KMS-11 (cell line): Measurements from ENCODE around the gene PTPN7.
A peak's percentile ranks its signal among the peaks of the same experiment; 100 is the strongest.
"Not testable (repeated sequence)": the region's sequence is repeated elsewhere in the genome, so short reads cannot be mapped to it uniquely, and the experiment has no call there.

Experiments used
- H2AFZ ChIP-seq: fragments of 200-600 bp; sonication (generic); 2 replicates; pipeline ENCODE4 v1.6.1; 2016; ENCODE audit warnings: antibody characterized with exemption, mixed run types, low read depth
- H3K27ac ChIP-seq: fragments of 200-600 bp; sonication (generic); 2 replicates; pipeline ENCODE4 v1.6.1; 2016; ENCODE audit warnings: mild to moderate bottlenecking, mixed run types
- H3K27me3 ChIP-seq: fragments of 200-600 bp; sonication (generic); 2 replicates; pipeline ENCODE4 v1.6.1; 2017; ENCODE audit warnings: mild to moderate bottlenecking, low read depth, mixed run types, moderate library complexity; ENCODE audit not compliant: insufficient read depth
- H3K36me3 ChIP-seq: fragments of 200-600 bp; sonication (generic); 2 replicates; pipeline ENCODE4 v1.6.1; 2017; ENCODE audit warnings: mild to moderate bottlenecking, mixed run types; ENCODE audit not compliant: insufficient read depth
- H3K4me1 ChIP-seq: fragments of 200-600 bp; sonication (generic); 2 replicates; pipeline ENCODE4 v1.6.1; 2016; ENCODE audit warnings: mild to moderate bottlenecking, low read depth, mixed run types; ENCODE audit not compliant: poor library complexity, severe bottlenecking
- H3K4me2 ChIP-seq: fragments of 200-600 bp; sonication (generic); 2 replicates; pipeline ENCODE4 v1.7.0; 2016; ENCODE audit warnings: mild to moderate bottlenecking, mixed run types
- H3K4me3 ChIP-seq: fragments of 200-600 bp; sonication (generic); IDR thresholded peaks from 2 replicates; pipeline ENCODE4 v1.6.1; 2017; ENCODE audit warnings: low read depth, low read length, mixed read lengths; ENCODE audit not compliant: insufficient read depth
- H3K79me2 ChIP-seq: fragments of 200-600 bp; sonication (generic); 2 replicates; pipeline ENCODE4 v1.6.1; 2016; ENCODE audit warnings: low read depth, mixed run types; ENCODE audit not compliant: insufficient read depth
- H3K9ac ChIP-seq: fragments of 200-600 bp; sonication (generic); 2 replicates; pipeline ENCODE4 v1.6.1; 2016; ENCODE audit warnings: mild to moderate bottlenecking, mixed run types
- H4K20me1 ChIP-seq: fragments of 200-600 bp; sonication (generic); 2 replicates; pipeline ENCODE4 v1.6.1; 2016; ENCODE audit warnings: mild to moderate bottlenecking, mixed run types; ENCODE audit not compliant: insufficient read depth
- TF ChIP-seq, protein P1 (sequence below): fragments of 200-600 bp; sonication (generic); conservative IDR thresholded peaks from 2 replicates; pipeline ENCODE4 v1.6.1; 2017; ENCODE audit warnings: low read depth, mild to moderate bottlenecking, antibody characterized with exemption, low read length, moderate library complexity, mixed read lengths

The PTPN7 gene

DNA sequence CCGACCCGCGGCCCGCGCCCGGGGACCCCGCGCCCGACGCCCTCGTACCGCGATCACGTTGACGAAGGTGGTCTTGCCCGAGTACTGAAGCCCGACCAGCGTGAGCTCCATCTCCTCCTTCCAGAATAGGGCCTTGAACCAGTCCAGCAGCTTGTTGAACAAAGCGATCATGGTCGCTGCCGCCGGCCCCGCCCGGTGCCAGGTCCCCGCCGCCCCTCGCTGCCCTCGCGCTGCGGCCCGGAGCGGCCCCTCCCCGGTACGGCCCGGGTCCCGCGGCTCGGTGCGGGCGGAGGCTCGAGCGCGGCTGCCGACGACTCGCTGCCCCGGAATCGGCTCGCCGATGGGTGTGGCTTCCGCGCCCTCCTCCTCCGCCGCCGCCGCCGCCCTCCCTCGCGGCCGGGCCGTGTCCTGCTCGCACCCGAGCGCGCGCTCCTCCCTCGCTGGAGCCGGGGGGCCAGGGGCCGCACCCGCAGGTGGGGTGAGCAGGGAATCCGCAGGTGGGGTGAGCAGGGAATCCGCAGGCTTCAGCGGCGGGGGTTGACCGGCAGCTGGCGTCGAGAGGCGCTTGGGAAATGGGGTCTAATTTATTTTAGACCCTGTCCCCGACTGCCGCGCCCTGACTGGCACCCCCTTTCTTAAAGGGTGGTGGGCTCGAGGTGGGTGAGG, 15.9 kb downstream of the PTPN7 start, which contains the start of gene ARL8A:
Gene ARL8A, minus strand, starts transcription at position 336 of the 666 bp plus-strand sequence. Its CDS starts 165 bp downstream, at position 171.
- Histone ChIP-seq H3K4me1 (peaks cover 22% of the 10 kb centered on the region), H3K27ac (peak within 1 kb of the TSS; percentile 29), H3K27me3 (no peaks in the 10 kb centered on the region), H4K20me1 (no peaks in the 10 kb centered on the region), H3K36me3 (no peaks in the 10 kb centered on the region), H2AFZ (peak within 1 kb of the TSS; percentile 97), H3K9ac (peak within 1 kb of the TSS; percentile 92), H3K4me2 (peak within 1 kb of the TSS; percentile 90), H3K79me2 (peaks cover 38% of the 10 kb centered on the region), H3K4me3 (peak within 1 kb of the TSS; percentile 91)
- TF ChIP-seq, protein P1, sequence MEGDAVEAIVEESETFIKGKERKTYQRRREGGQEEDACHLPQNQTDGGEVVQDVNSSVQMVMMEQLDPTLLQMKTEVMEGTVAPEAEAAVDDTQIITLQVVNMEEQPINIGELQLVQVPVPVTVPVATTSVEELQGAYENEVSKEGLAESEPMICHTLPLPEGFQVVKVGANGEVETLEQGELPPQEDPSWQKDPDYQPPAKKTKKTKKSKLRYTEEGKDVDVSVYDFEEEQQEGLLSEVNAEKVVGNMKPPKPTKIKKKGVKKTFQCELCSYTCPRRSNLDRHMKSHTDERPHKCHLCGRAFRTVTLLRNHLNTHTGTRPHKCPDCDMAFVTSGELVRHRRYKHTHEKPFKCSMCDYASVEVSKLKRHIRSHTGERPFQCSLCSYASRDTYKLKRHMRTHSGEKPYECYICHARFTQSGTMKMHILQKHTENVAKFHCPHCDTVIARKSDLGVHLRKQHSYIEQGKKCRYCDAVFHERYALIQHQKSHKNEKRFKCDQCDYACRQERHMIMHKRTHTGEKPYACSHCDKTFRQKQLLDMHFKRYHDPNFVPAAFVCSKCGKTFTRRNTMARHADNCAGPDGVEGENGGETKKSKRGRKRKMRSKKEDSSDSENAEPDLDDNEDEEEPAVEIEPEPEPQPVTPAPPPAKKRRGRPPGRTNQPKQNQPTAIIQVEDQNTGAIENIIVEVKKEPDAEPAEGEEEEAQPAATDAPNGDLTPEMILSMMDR, result no peak

DNA sequence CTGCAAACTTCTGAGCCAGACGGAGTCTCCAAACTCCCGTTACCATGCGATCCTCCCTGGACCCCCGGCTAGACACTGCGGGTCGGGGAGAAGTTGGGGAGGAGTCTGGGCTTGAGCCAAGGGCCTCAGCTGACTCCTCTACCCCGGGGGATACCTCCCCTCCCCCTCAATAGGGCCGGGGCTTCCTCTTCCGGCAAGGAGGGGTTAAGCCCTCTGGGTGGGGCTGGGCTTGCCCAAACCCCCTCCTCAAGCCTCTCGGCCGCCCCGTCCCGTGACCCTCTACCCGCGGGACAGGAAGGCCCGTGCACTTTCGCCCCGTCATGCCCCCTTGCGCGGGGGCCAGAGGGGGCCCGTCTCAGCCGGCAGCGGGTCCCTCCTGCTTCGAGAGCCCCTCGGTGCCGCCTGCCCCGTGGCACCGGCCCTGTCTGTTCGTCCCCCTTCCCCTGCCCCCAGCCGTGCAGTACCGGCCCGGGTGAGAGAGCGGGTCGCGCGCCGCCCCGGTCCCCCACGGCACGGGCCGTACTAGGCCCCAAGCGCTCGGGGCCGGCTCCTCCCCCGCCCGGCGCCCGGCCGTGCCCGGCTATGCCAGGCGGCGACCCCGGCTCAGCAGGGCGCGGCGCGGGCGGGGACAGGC, 16.5 kb downstream of the PTPN7 start:
- H3K27ac ChIP-seq, result peak overlapping the region; percentile 29
- no peaks in the 10 kb centered on the region for H4K20me1 ChIP-seq
- H3K79me2 ChIP-seq, result peaks cover 41% of the 10 kb centered on the region
- H3K4me2 ChIP-seq, result peak overlapping the region; percentile 90
- H3K4me1 ChIP-seq, result peaks cover 22% of the 10 kb centered on the region
- H3K4me3 ChIP-seq, result peak overlapping the region; percentile 91
- H2AFZ ChIP-seq, result peak overlapping the region; percentile 97
- no peaks in the 10 kb centered on the region for H3K27me3 ChIP-seq
- peak overlapping the region; percentile 92 for H3K9ac ChIP-seq
- TF ChIP-seq, protein P1, result no peak
- no peaks in the 10 kb centered on the region for H3K36me3 ChIP-seq

DNA sequence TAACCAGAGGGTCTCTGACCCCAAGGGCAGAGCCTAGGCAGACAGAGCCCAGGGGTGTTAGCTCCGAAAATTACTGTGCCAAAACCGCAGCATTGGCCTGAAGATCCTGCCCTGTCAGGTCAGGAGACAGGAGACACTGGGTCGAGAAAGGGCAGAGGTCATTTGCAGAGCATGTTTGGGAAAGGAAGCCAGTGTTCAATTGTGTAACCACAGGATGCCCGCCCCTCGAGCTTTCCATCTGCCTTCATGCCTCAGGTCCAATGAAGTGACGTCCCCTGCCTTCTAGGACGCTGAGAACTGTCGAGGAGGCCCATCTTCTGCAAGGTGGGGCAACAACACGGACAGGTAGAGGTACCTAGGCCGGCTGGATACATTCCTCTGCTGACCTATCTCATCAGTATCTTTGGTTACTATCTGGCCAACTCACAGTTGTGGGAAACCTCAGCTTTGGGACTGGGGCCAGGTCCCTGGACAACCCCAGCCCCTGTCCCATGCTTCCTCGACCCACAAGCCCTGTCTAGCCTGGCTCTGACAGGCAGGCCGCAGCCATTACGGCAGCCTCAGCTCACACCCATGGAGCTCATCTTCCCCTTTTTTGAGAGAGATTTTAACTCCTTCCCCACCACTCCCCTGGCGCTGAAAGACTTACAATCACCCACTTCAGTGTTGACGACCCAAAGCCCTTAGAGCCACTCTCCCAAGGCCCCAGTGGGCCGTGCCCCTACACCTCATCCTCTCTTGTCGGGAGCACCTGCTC, 17.2 kb downstream of the PTPN7 start:
- H3K4me1 ChIP-seq, result peaks cover 22% of the 10 kb centered on the region
- H3K4me3 ChIP-seq, result peak overlapping the region; percentile 91
- peaks cover 48% of the 10 kb centered on the region for H3K79me2 ChIP-seq
- TF ChIP-seq, protein P1, result no peak
- no peaks in the 10 kb centered on the region for H4K20me1 ChIP-seq
- peak overlapping the region; percentile 90 for H3K4me2 ChIP-seq
- H3K9ac ChIP-seq, result peak overlapping the region; percentile 92
- peak overlapping the region; percentile 29 for H3K27ac ChIP-seq
- H3K27me3 ChIP-seq, result no peaks in the 10 kb centered on the region
- no peaks in the 10 kb centered on the region for H3K36me3 ChIP-seq
- H2AFZ ChIP-seq, result peak overlapping the region; percentile 97

DNA sequence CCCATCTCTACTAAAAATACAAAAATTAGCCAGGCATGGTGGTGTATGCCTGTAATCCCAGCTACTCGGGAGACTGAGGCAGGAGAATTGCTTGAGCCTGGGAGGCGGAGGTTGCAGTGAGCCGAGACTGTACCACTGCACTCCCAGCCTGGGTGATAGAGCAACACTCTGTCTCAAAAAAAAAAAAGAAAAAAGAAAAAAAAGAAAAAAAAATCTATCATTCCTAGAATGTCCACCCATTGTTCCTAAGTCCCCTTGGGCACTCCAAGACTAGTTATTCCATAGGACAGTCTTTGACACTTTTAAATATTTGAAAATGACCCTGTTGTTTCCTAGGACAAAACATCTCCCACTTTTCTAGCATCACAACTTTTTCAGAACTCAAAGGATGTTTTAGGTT, 18.9 kb downstream of the PTPN7 start:
- not testable (repeated sequence) for H3K9ac ChIP-seq, H4K20me1 ChIP-seq, H3K4me3 ChIP-seq, H2AFZ ChIP-seq, H3K27me3 ChIP-seq, H3K36me3 ChIP-seq, H3K27ac ChIP-seq, H3K4me2 ChIP-seq
- peaks cover 22% of the 10 kb centered on the region for H3K4me1 ChIP-seq
- peaks cover 49% of the 10 kb centered on the region for H3K79me2 ChIP-seq
